ENCODE measurements around the gene C16orf90.

Gene C16orf90, protein sequence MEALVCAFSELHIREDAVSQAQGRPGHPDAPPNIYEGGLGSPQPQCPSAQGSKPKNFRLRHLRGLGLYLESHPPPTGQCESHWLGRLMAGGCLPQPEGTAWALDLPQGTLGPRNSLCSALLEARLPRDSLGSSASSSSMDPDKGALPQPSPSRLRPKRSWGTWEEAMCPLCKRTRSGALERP

DNA sequence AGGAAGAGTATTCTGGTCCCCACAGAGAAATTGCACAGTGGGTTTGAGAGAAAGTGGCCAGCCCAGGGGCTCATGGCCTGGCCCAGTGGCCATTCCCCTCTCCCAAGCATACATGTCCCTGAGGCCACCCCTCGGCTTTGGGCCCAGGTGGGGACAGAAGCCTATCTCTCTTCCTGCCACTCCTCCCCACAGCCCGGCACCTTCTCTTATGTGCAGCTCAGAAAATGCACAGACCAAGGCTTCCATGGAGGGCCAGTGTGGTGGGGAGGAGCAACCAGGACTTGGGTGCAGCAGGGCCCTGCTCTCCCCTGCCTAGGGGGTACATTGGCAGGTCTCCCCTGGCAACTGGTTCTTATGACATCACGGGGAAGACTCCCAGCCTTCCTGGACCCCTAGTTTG is at the start of gene C16orf90:
Gene C16orf90 (minus strand): TSS at position 314 of the 400 bp plus-strand sequence. CDS start 68 bp downstream, at position 246.
- DNase-seq, result no peak

DNA sequence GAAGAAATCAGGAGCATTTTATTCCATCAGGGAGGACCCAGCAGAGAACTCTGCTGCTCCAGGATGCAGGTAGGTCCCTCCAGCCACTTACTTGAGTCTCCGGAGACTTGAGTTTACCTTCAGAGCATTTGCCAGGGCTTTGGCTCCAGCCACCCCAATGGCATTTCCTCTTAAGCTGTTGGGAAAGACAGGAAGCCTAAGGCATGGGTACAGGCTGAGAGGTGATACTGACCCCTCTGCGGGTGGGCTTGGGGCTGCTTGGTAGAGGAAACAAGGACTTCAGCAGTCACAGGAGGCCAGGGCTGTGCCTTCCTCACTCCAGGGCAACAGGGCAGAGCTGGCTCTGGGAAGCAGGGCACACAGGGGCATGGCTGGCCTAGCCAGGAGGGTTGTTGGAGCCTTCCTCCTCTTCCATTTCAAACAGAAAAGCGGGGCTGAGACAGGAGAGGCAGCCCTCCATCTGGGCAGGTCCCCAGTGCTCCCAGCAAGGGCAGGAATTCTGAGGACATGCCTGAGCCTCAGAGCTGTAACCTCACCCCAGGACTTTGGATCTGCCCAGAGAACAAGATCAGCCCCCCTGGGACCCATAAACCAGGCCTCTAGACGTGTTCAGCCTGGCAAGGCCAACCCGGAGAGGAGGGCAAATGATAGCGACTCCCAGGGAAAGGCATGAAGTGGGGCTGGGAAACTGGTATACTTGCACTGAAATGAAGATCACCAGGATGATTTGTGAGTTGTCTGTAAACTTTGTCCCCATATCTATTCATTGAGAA is 47.5 kb upstream of the C16orf90 start:
- DNase-seq, result no peak

DNA sequence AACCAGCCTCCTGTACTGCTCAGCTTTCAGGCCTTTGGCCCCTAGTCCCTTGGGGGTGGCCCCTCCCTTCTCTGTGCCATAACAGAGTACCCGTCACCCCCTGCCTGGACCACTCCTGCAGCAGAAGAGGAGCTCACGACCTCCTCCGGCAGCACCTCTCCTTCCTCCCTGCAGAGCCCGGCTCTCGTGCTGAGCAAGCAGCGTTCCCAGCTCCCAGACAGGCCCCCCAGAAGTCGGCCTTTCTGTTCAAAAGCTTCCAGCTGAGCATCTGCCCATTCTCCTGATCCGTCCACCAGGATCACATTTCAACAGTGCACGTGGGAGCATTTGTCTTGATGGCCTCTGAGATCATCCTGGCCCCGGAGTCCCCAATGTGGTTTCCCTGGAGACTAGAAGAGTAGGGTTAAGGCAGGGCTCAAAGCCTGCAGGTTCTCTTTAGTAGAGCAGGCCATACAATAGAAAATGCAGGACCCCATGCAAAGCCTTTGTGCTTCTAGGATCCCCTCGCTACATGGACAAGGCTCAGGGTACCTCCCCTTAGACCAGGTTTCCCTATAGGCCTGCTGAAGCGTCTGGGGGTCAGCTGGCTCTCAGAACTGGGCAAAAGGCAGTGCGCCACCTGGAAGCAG is 46.4 kb upstream of the C16orf90 start:
- DNase-seq, result no peak

DNA sequence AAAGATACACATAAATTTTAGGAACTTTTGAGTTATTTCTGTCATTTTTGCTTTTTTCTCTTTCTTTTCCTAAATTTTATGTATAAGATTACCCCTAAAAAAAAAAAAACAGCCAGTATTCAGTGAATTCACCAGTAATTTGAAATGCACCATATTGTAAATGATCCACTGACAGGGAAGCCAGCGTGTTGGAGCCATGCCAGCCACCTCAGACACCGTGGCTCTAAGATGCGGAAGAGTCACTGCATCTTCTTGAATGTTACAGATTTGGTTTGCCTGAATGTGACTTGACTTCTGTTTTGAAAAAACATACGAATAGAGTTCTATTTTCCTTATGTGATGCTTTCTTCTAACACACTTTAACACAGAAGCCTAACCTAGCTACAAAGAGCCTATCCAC is 42.9 kb upstream of the C16orf90 start:
- DNase-seq, result no peak

DNA sequence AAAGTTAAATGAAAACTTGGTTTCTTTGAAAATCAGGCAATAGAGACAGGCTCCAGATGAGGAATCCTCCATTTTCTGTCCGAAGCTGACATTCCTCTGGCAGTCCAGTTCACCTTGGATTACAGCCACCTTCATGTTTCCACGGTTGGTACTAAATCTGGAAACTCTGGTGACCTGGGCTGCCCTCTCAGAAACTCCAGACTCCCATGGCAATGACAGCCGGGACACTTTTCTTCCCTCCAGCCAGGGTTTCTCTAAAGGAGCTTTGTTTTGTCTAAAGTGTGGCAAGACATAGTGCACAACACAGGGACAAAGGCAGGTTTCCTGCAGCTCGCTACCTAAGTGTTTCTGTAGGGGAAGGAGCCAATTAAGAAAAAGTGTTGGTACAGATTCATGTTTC is 41.6 kb upstream of the C16orf90 start:
- no peak for DNase-seq

DNA sequence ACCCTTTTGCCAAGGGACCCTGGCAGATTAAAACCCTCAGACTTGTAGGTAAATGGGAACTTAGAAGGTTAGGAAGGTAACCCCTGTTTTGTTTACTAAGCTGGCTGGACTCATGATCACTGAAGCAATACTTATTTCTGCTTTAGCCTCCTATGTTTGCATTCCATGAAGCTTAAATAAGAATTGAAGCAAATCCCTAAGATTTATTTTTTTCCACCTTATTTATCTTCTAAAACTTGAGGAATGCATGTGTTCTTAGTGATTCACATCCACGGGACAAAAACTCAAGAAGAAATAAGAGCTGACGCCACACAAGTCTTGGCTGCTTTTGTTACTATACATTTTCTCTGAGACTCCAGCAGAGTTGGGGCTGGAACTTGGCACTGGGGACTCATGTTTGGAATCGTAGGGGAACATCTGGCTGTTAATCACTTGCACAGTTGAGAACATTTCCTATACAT is 41.0 kb upstream of the C16orf90 start:
- no peak for DNase-seq

DNA sequence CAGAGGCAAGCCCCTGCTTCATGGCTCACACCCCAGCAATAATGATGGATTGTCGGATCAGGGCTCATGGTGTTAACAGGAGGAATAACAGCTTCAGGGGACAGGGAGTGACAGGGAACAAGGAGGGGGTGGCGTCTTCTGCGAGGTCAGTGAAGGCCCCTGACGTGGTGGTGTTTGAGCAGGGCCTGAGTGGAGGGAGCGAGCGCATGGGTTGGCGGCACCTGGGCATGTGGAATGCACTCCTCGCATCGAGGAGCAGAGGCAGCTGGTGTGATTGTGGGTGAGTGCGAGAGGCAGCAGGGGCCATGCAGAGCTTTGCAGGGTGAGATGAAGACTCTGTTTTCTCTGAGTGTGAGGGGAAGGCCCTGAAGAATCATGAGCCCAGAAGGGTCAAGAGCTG is 38.8 kb upstream of the C16orf90 start:
- DNase-seq, result no peak

DNA sequence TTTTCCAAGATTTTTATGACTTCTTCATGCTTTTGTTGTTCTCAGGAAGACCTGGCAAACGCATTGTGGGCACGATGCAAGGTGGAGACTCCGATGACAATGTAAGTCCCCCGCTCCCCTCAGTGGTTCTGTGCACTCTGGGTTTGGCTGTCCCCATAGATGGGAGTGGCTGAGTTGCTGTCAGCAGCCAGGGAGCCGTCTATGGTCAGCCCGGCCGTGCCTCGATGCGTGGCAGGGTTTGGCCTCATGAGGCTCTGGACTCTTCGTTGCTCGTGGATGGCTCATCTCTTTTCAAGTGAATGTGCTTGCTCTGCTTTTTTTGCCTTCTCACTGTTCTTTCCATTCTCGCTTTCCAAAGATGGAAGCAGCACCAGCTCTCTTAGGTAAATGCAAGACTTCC is 37.5 kb upstream of the C16orf90 start:
- DNase-seq, result no peak

DNA sequence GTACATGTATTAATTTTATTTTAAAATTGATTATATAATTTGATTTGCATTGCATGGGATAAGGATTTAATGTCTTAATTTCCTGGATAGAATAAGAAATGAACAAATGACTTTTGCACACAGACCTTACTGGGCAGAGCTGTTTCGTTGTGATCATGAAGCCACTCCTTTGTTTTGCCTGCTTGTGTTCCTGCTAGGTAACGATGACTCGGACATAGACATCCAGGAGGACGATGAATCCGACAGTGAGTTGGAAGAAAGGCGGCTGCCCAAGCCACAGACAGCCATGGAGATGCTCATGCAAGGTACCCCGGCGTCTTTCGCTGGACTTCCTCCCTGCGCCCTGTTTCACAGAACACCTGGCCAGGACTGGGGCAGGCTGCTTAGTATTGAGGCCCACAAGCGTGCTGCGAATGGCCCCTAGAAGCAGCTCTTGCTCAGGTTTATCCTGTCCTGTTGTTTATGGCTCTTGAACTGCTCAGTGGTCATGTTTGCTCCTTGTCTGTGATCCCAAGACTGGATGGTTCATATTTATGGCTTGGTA is 35.2 kb upstream of the C16orf90 start:
- DNase-seq, result no peak

DNA sequence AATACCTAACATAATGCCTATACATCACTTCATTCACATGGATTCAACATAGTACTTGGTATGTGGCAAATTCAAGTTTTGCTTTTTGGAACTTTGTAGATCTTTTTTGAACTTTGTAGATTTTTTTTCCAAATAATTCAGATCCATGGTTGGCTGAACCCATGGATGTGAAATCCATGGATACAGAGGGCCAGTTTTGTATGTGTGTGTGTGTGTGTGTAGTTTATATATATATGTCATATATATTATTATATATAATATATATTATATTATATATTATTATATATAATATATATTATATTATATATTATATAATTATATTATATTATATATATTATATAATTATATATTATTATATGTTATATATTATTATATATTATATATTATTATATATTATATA is 33.9 kb upstream of the C16orf90 start:
- no peak for DNase-seq

DNA sequence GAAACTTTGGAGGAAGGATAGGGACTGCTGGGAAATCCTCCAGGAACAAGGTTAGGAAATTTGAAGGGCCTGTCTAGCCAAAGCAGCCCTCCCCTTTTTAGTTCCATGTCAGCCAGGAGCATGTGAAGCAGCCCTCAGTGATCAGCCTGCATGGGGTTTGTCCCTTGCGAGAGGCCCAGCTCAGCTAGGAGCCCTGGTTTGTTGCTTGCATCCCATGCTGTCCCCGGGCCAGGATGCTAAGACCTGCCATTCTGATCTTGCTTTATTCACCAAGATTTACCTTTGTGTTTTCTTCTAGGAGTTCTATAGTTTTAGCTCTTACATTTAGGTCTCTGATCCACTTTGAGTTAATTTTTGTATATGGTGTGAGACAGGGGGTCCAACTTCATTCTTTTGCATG is 33.1 kb upstream of the C16orf90 start:
- DNase-seq, result no peak

DNA sequence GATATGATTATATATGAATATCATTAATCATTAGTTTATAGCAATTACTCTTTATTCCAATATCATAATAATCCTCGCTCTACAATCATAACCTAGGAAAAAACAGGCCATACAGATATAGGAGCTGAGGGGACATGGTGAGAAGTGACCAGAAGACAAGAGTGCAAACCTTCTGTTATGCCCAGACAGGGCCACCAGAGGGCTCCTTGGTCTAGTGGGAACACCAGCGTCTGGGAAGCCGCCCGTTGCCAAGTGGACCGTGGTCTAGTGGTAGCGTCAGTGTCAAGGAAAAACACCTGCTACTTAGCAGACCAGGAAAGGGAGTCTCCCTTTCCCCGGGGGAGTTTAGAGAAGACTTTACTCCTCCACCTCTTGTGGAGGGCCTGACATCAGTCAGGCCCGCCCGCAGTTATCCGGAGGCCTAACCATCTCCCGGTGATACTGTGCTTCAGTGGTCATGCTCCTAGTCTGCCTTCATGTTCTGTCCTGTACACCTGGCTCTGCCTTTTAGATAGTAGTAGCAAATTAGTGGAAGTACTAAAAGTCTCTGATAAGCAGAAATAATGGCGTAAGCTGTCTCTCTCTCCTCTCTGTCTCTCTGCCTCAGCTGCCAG is 32.0 kb upstream of the C16orf90 start:
- peak; percentile 64 for DNase-seq

DNA sequence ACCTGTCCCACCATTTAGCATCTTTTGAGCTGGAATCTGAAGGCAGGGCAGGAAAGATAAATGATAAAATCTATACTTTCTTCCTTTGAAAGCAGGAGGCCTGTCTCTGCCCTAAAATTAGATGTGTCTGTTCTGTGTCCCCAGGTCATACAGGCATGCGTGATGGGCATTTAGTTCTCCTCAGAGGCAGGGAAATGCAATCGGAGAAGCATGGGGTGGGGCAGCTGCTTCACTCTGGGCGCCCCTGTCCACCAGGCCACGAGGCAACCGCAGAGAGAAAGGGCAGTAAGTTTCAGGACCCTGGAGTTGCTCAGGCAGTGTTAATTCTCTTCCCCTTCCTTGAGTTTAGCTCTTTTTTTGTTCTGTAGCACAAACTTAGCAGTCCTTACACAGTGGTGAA is 30.7 kb upstream of the C16orf90 start:
- DNase-seq, result no peak

DNA sequence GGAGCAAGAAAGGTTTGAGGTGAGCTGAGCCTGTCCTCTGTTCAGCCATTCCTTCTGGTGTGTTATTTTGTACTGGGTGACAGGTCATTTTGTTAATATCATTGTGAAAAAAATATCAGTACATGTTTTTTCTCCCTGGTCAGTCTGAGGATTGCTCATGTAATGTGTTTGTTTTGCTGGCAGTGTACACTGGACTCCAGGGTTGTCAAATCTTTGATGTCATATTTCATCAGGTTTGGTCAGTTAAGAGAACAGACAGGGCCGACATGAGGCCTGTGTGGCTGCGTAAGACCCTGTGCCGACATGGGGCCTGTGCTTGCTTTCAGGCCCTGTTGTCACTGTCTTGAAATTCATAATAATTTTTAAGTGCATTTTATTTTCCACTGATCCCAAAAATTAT is 28.0 kb upstream of the C16orf90 start:
- DNase-seq, result no peak

DNA sequence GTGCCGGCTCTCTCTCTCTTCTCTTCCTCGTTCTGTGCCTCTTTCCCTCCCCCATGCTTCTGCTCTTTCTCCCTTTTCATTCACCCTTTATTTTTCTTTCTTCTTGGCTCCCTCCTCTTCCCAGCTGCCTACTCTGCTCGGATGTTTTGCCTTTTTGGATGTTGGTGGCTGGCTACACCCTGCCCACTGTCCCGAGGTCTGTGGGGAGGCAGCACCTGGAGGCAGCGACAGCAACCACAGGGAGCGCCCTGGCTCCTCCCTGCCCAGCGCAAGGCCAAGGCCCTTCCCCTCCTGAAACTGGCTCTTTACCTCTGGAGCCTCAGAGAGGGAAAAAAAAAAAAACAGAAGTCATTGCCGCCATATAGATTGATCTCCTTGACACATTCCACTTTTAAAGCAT is 25.6 kb upstream of the C16orf90 start:
- DNase-seq, result no peak

DNA sequence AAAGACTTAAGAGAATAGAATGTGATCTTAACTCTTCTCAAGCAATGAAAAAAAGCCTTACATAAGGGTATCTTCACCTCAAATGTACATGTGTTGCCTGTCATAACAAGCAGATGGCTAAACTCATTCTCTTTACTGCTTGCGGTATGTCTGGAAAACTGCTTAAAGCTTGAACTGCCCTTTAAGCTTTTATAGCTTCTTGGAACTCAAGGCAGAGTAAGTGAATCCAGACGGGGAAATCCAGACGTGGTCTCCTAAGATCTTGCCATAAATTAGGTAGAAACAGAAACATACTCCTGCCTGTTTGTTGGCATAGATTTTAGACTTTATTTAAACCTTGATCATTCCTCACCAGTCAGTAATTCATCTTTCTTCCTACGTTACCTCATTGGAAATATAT is 25.1 kb upstream of the C16orf90 start:
- DNase-seq, result no peak

DNA sequence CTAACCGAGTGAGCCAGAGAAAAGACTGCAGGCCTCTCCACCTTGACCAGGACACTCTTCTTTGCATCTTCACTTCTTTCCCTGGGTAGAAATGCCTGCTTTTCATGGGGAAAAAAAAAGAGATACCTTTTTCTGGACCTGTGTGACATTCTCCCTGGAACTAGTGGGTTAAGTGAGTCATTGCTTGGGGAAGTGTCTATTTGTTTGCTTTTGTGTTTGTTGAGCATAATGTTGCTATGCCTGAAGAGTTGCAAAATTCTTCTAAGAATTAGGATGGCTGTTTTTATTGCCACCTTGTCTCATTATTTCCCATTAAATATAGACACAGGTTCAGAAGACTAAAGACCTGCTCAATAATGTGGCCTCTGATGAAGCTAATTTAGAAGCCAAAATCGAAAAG is 24.3 kb upstream of the C16orf90 start:
- DNase-seq, result no peak

DNA sequence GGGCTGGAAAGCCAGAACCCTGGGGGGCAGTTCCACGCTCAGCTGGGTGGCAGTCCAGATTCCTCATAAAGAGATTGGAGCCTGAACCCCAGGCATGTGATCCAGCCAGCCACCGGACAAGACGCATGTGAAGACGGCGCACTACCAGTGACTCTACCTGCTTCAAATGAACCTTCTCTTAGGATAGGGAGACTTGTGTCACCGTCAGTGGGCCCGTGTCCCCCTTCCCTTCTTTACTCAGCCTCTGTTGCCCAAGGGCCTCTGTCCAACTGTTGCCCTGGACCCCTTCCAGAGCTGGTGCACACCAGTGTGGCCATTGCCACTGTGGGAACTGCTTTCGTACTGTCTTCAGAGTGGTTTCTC is 23.7 kb upstream of the C16orf90 start:
- no peak for DNase-seq

DNA sequence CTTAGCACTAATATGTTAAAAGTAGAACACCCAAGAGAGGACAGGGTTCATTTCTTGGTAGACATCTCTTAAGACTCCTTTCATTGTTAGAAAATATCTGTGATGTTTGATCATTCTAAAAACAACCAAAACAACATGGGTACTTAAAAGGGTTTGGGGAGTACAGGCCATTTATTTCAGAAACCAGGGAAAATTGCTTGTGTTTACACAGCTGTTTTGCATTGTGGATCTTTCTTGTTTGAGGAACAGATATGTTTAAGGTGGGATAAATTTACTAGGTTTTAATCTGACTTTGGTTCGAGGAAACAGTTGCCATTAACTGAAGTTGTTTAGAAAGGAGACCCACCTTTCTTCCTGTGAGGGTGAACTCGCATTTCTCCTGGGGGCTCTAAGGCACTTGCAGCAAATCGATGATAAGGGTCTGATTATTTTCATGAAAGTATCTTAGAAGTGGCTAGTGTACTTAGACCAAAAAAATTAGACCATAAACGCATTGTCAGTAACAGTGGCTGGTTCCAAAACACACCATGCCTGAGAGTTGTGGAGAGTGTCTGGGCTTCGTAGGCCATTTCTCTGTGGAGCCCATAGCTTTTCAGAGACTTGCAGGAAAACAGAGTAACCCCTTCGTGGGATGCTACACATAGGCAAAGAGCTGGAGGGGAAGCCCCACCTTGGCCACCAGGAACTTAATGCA is 23.1 kb upstream of the C16orf90 start:
- DNase-seq, result no peak

DNA sequence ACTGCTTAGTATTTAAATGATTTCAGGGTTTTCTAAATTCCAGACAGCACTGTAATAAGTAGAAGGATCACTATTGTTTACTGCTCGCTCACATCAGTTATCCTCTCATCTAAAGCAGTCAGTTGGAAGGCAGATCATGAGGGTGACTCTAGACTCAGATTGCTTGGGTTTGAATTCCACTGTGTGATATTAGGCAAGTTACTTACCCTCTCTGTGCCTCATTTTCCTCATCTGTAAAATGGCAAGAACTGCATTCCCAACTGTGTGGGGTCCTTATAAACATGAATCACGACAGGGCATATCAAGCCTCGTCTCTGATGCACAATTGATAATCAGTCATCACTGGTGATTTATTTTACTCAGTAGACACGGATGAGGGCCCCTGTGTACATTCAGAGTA is 20.6 kb upstream of the C16orf90 start:
- DNase-seq, result no peak

DNA sequence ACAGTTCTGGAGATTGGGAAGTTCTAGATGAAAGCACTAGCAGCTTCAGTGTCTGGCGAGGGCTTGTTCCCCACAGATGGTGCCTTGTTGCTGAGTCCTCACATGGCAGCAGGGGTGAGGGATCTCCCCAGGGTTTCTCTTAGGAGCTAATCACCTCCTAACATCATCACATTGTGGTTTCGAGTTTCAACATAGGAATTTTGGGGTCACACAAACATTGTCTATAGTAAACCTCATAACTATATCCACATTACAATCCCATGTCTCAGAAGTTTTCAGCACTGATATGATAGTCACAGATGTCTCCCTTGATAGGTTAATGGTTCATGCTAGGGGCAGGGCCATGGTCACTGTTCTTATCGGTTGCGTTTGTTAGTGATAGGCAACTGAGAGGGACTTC is 19.3 kb upstream of the C16orf90 start:
- DNase-seq, result no peak

DNA sequence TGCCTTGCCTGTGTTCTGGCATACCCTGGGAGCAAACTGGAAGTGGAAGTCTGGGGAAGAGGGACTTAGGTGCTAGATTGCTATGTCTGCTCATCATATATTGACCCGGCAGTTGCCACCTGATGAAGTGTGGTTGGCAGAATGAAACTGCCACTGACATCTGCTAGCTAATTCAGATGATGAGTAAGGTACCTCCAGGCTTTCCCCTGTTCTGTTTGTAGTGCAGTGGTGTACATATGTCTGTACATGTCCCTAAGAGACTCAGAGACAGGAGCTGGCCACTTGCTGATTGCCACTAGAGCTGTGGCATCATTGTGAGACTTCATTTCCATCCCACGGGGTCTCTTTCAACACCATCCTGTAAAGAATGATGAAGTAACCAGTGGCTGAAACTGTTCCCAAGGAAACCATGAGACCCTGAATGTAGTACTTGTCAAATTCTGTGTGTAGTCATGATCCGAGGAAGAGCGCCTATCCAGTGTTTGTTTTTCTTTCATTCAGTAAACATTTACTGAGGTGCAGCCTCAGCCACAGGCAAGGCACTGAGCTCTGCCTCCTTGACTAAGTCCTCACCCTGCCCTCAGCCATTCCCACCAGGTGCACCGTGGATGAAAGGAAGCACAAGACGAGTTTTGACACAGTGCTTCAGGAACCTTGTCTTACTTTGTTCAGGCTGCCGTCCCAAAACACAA is 18.7 kb upstream of the C16orf90 start:
- no peak for DNase-seq
